Choroid plexus epithelial cell (primary cell): Measurements from ENCODE around the gene SIM1.

ENCODE experiments used
- DNase-seq: peaks from one replicate; pipeline ENCODE4 v3.0.0-alpha.2; 2010; ENCODE audit warnings: low read depth
- H3K4me3 ChIP-seq: 2 replicates; pipeline ENCODE4 v1.5.1; 2011; ENCODE audit warnings: low read depth, mild to moderate bottlenecking, control low read depth, low read length, moderate library complexity
- TF ChIP-seq, protein P1 (sequence below): conservative IDR thresholded peaks from 2 replicates; pipeline ENCODE4 v1.5.1; 2011; ENCODE audit warnings: low read depth, mild to moderate bottlenecking, control low read depth, inconsistent platforms, low read length, moderate library complexity

Gene SIM1, protein sequence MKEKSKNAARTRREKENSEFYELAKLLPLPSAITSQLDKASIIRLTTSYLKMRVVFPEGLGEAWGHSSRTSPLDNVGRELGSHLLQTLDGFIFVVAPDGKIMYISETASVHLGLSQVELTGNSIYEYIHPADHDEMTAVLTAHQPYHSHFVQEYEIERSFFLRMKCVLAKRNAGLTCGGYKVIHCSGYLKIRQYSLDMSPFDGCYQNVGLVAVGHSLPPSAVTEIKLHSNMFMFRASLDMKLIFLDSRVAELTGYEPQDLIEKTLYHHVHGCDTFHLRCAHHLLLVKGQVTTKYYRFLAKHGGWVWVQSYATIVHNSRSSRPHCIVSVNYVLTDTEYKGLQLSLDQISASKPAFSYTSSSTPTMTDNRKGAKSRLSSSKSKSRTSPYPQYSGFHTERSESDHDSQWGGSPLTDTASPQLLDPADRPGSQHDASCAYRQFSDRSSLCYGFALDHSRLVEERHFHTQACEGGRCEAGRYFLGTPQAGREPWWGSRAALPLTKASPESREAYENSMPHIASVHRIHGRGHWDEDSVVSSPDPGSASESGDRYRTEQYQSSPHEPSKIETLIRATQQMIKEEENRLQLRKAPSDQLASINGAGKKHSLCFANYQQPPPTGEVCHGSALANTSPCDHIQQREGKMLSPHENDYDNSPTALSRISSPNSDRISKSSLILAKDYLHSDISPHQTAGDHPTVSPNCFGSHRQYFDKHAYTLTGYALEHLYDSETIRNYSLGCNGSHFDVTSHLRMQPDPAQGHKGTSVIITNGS

DNA sequence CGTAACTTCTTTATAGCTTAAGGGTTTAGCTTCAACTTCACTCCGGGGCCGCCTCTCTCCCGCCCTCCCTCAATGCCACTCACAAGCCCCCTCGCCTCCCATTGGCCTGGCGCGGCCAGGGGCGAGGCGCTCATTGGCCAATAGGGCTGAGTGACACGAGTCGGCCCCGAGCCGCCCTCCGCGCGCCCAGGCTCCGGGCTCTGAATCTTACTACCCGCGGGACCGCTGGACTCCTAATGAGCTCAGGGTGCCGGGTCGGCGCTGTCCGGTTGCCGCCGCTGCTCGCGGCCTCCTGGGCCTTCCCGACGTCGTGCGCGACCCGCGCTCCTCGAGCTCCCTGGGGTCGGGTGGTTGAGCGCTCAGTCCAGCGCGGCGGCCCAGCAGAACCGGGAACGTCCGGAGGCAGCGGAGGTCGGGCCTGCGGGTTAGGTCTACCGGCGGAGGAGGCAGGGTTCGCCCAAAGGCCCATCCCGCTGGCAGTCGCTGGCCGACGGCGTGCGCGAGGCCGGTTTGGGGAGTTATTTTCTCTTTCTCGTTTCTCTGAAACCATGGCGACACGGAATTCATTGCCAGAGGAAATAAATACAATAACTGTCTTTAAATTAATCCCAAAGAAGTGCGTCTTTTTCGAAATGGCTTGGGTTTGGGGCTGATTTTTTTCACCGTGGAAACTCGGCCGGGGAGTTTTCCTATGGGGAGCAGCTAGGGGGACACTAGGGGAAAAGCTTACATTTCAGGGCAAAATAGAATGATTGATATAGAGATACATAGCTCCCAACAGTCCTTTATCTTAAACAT is at the start of gene SIM1:
SIM1 (minus strand) TSS at position 19 of the 798 bp plus-strand sequence. CDS start 1,453 bp downstream, outside the sequence.
- TF ChIP-seq, protein P1, sequence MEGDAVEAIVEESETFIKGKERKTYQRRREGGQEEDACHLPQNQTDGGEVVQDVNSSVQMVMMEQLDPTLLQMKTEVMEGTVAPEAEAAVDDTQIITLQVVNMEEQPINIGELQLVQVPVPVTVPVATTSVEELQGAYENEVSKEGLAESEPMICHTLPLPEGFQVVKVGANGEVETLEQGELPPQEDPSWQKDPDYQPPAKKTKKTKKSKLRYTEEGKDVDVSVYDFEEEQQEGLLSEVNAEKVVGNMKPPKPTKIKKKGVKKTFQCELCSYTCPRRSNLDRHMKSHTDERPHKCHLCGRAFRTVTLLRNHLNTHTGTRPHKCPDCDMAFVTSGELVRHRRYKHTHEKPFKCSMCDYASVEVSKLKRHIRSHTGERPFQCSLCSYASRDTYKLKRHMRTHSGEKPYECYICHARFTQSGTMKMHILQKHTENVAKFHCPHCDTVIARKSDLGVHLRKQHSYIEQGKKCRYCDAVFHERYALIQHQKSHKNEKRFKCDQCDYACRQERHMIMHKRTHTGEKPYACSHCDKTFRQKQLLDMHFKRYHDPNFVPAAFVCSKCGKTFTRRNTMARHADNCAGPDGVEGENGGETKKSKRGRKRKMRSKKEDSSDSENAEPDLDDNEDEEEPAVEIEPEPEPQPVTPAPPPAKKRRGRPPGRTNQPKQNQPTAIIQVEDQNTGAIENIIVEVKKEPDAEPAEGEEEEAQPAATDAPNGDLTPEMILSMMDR, result no peak
- DNase-seq, result peak; percentile 65
- H3K4me3 ChIP-seq, result peak within 1 kb of the TSS; percentile 32

DNA sequence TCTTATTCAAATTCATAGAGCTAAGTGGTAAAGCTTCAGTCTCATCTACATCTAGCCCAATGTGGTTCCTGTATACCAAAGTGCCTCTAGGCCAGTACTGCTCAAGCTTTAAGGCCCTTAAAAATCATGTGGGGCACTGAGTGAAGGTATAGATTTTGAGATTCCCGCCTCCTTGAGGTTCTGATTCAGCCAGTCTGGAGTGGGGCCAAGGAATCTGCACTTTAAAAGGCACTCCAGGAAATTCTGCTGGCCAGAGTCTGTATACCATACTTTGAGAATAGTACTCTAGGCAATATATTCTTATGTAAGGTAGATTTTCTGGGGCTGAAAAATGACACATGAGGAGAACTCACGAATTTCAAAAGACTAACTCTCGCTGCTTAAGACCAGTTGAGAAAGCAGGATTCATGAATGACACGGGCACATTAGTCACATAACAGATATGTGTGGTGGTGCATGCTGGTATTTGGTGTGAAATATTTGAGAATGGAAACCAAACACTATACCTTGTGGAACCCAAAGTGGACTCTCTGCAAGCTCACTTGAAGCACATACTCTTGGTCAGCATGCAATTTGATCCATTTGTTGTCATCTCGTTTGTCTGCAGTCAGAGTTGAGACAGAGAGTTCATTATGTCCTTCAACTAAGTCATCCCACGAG is 47.6 kb upstream of the SIM1 start:
- TF ChIP-seq, protein P1, result no peak
- no peak overlapping the region for H3K4me3 ChIP-seq
- peak; percentile 76 for DNase-seq

DNA sequence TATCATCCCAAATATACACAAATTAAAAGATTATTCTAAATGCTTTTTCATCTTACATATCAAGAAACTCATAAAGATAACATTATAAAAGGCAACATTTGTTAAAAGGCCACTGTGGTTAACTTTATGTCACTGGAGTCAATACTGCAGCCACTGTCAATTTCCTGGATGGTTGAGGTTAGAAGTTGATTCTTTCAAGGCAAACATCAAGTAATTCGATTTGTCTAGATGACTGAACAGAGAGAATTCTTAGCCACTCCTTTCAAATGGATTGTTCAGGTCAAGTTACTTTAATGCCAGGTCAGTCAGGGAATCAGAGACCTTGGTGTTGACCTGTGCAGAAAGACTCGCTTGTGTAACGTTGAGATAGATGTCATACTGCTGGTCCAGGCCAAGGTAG is 44.4 kb upstream of the SIM1 start:
- TF ChIP-seq, protein P1, result no peak
- H3K4me3 ChIP-seq, result no peak overlapping the region
- no peak for DNase-seq

DNA sequence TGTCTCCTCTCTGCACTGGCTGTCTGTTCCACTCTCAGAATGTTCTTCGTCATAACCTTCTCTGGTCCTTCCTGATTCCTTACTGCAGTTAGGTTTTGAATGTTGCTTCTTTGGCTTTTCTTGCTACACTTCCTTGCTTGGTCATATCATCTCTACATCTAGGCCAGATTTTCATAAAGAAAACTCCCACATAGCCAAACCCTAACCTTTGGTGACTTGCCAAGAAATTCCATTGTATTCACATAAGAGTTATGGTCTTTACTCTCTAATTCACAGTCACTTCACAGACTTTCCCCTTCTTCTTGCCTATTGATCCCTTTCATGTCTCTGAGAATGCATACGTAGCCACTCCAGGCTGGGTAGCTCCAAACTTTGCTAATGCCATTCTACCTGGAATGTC is 41.9 kb upstream of the SIM1 start:
- no peak overlapping the region for H3K4me3 ChIP-seq
- peak; percentile 78 for DNase-seq
- TF ChIP-seq, protein P1, result no peak

DNA sequence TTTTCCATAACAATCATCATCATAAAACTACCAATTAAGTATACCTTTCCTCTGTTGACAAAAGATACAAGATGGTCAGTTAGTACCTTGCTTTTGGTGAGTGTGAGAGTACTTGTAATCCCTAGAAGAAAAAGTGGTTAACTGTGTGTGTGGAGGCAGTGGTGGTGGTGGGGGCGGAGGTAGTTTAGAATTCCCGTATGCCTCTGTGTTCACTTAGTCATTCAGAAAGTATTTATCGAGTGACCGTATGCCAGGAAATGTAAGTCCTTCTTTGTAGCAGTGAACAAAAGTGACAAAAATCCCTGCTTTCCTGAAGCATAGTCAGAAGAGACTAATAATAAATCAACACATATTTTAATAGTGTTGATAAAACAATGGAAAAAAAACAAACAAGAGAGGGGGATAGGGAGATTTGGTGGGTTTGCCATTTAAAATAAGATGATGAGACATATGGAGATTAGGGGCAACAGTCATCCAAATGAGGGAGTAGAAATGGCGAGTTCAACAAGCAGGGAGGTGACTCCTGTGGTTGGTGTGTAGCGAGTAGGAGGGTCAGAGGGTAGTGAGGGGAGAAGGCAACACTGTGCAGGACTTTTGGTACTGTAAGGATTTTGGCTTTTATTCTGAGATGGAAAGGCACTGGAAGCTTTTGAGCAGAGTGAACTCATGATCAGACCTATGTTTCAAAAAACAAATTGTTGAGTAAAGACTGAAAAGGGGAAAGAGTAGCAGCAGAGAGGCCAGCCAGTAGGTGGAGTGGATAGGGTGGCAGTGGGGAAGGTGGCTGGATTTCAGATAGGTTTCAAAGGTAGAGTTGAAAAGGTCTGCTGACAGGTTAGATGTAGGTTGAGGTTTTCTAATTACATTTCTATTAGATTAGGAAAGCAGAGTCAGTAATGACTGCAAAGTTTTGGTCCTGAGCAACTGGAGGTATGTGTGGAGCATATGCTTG is 40.3 kb upstream of the SIM1 start:
- TF ChIP-seq, protein P1, result peak; percentile 25
- DNase-seq, result peak; percentile 91
- H3K4me3 ChIP-seq, result no peak overlapping the region
